ENCODE results near the gene FAAP20. TPM values are rescaled to one million over a fixed set of nuclear protein-coding genes. Genes with fewer than 3 reads are reported as not detected.

Gene FAAP20
- total and polyA plus RNA-seq, 9 of the 15 experiments (the other 6 are each of a cell fraction or from before 2014, with no cell fraction given), result 0.58 to 143 (median 9.9) TPM

GRCh38 chr1:2194898-2195673 is 514 bp upstream of the FAAP20 start (continued):
- TF ChIP-seq ZBTB33 (CRISPR knock-in tag; IDR thresholded peaks at IDR 0.05) (peak; percentile 65; the same call in 1 of the 2 replicates), SMARCA5 (IDR thresholded peaks at IDR 0.05) (peak; percentile 49; the same call in 1 of the 2 replicates), RBM34 (IDR thresholded peaks at IDR 0.05; ENCODE audit: borderline replicate concordance, insufficient read depth, low read length) (no peak), HLTF (IDR thresholded peaks at IDR 0.05) (0 out of 2 replicates have a peak, but pooled peaks have one; percentile 8), BCOR (IDR thresholded peaks at IDR 0.05) (peak; percentile 63; the same call in 1 of the 2 replicates), FIP1L1 (IDR thresholded peaks at IDR 0.05; ENCODE audit: low read depth, low read length, poor library complexity, severe bottlenecking) (peak; percentile 78), HMGN3 (IDR thresholded peaks at IDR 0.05; ENCODE audit: borderline replicate concordance, extremely low read depth, insufficient read length, low read depth, low read length) (peak; percentile 91), ARID1B (IDR thresholded peaks at IDR 0.05) (peak; percentile 50), ZEB2 (IDR thresholded peaks at IDR 0.05) (no peak; the same call in 1 of the 2 replicates), ZNF324 (CRISPR knock-in tag; IDR thresholded peaks at IDR 0.05) (no peak), HBP1 (CRISPR knock-in tag; IDR thresholded peaks at IDR 0.05) (no peak), DACH1 (IDR thresholded peaks at IDR 0.05; ENCODE audit: partially characterized antibody) (no peak)
- TF ChIP-seq, protein P1, sequence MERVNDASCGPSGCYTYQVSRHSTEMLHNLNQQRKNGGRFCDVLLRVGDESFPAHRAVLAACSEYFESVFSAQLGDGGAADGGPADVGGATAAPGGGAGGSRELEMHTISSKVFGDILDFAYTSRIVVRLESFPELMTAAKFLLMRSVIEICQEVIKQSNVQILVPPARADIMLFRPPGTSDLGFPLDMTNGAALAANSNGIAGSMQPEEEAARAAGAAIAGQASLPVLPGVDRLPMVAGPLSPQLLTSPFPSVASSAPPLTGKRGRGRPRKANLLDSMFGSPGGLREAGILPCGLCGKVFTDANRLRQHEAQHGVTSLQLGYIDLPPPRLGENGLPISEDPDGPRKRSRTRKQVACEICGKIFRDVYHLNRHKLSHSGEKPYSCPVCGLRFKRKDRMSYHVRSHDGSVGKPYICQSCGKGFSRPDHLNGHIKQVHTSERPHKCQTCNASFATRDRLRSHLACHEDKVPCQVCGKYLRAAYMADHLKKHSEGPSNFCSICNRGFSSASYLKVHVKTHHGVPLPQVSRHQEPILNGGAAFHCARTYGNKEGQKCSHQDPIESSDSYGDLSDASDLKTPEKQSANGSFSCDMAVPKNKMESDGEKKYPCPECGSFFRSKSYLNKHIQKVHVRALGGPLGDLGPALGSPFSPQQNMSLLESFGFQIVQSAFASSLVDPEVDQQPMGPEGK (CRISPR knock-in tag; IDR thresholded peaks at IDR 0.05; ENCODE audit: borderline replicate concordance), result peak; percentile 56; the same call in 1 of the 2 replicates
- TF ChIP-seq, protein P2, sequence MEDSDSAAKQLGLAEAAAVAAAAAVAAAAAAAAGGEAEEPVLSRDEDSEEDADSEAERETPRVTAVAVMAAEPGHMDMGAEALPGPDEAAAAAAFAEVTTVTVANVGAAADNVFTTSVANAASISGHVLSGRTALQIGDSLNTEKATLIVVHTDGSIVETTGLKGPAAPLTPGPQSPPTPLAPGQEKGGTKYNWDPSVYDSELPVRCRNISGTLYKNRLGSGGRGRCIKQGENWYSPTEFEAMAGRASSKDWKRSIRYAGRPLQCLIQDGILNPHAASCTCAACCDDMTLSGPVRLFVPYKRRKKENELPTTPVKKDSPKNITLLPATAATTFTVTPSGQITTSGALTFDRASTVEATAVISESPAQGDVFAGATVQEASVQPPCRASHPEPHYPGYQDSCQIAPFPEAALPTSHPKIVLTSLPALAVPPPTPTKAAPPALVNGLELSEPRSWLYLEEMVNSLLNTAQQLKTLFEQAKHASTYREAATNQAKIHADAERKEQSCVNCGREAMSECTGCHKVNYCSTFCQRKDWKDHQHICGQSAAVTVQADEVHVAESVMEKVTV (CRISPR knock-in tag; IDR thresholded peaks at IDR 0.05), result peak; percentile 96
- TF ChIP-seq, protein P3, sequence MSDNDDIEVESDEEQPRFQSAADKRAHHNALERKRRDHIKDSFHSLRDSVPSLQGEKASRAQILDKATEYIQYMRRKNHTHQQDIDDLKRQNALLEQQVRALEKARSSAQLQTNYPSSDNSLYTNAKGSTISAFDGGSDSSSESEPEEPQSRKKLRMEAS (CRISPR knock-in tag; IDR thresholded peaks at IDR 0.05), result peak; percentile 82
- TF ChIP-seq, protein P4, sequence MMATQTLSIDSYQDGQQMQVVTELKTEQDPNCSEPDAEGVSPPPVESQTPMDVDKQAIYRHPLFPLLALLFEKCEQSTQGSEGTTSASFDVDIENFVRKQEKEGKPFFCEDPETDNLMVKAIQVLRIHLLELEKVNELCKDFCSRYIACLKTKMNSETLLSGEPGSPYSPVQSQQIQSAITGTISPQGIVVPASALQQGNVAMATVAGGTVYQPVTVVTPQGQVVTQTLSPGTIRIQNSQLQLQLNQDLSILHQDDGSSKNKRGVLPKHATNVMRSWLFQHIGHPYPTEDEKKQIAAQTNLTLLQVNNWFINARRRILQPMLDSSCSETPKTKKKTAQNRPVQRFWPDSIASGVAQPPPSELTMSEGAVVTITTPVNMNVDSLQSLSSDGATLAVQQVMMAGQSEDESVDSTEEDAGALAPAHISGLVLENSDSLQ (IDR thresholded peaks at IDR 0.05), result no peak
- TF ChIP-seq, protein P5, sequence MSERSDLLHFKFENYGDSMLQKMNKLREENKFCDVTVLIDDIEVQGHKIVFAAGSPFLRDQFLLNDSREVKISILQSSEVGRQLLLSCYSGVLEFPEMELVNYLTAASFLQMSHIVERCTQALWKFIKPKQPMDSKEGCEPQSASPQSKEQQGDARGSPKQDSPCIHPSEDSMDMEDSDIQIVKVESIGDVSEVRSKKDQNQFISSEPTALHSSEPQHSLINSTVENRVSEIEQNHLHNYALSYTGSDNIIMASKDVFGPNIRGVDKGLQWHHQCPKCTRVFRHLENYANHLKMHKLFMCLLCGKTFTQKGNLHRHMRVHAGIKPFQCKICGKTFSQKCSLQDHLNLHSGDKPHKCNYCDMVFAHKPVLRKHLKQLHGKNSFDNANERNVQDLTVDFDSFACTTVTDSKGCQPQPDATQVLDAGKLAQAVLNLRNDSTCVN (CRISPR knock-in tag; IDR thresholded peaks at IDR 0.05), result 0 out of 2 replicates have a peak, but pooled peaks have one; percentile 23
